KG1 (cell line): ENCODE measurements around the gene MUC3A.
"Not testable (repeated sequence)": the region's sequence is repeated elsewhere in the genome, so short reads cannot be mapped to it uniquely, and the experiment has no call there.

Experiments
- DNase-seq: peaks from one replicate; lab custom pipeline; 2025; lab: John Stamatoyannopoulos, UW

Gene MUC3A

DNA sequence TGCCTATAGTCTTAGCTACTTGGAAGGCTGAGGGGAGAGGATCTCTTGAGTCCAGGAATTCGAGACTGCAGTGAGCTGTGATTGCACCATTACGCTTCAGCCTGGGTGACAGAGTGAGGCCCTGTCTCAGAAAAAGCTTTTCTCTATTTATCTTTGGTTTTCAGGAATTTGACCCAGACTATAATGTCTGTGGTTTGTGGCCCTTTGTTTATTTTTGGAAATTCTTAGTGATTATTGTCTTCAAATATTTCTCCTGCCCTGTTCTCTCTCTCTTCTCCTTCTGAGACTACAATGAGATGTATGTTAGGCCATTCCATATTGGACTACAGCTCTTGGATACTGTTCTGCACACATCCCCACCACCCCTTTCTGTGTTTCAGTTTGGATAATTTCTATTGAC is 24.7 kb downstream of the MUC3A start:
- DNase-seq, result no peak

DNA sequence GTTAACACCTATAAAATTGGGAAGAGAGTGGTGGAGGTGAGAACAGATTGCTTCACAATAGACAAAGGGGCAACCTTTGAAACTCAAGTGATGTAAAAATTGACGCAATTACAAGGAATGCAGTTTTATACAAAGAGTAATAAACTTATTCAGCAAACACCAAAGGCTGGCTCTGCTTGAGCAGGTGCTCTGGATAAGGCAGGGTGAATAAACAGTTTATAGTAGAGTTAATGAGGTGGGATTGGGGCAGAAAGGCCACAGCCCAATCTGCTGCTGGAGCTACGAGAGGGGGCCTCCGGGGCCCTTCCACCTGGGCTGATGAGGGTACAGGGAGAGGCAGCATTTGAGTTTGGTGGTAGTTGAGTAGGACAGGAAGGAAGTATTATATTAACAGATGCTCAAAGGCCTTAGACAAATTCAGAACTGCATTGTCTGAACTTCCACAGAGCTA is 26.1 kb downstream of the MUC3A start:
- DNase-seq, result no peak

DNA sequence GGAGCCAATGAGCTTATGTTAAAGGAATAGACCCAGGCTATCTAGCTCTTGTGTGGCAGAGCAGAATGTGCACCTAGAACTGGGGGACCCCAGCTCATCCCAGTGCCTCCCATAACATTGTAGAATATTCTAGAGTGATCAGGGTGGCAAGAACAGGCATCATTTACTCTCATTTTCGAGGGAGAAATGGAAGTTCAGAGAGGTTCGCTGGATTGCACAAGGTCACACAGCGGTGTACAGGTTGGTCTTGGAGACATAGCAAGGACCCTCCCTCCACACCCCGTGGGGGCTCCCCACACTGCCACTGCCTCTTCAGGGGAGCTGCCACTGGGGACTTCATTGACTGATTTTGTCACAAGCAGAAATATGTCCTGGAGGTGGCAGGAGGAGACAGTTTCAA is 29.0 kb downstream of the MUC3A start:
- no peak for DNase-seq

DNA sequence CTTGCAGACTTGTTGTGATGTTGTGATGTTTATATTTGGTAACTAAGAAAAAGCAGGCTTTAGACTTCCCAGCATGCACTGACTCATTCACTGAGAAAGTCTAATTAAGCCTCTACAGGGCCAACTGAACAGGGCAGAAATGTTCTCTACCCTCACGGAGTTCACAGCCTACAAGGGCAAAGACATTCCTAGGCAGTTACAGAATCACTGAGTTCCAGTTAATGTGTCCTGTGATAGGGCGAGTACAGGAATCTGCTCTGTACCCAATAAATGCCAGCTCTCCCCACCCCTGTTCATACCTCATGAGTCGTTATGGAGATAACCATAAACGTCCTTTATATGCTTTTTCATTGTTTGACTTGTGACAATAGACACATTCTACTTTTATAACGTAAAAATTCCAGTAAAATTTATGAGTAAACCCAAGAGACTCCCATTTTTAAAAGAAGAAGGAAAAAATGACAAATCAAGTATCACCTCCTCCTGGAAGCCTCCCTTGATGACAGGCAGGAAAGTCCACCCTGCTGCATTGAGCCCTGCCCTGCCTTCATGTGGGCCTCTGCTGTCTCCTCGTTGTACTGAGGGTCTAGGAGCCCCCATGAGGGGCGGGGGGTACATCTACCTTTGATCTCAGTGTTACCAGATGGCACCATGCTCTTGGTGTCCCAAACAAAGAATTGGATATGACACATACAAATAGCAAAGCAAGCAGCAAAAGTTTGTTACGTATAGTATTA is 34.3 kb downstream of the MUC3A start:
- DNase-seq, result no peak

DNA sequence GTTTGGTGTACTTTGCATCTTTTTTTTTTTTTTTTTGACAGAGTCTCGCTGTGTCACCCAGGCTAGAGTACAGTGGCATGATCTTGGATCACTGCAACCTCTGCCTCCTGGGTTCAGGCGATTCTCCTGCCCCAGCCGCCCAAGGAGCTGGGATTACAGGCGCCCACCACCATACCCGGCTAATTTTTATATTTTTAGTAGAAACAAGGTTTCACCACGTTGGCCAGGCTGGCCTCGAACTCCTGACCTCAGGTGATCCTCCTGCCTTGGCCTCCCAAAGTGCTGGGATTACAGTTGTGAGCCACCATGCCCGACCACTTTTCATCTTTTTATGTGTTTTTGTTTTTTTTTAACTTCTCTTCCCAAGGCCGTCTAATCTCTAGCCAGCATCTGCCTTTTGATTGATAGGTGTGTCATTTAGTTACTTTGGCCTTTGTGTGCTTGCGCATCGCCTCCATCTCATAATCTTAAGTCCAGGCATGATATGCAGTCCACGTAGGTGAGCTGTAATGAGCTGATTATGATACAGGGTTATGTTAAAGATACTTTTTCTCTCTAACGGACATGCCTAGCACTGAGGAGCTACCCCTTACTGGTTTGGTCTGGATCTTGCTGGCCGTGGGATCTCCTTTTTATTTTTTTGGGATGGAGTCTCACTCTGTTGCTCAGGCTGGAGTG is 35.0 kb downstream of the MUC3A start:
- DNase-seq, result not testable (repeated sequence)

DNA sequence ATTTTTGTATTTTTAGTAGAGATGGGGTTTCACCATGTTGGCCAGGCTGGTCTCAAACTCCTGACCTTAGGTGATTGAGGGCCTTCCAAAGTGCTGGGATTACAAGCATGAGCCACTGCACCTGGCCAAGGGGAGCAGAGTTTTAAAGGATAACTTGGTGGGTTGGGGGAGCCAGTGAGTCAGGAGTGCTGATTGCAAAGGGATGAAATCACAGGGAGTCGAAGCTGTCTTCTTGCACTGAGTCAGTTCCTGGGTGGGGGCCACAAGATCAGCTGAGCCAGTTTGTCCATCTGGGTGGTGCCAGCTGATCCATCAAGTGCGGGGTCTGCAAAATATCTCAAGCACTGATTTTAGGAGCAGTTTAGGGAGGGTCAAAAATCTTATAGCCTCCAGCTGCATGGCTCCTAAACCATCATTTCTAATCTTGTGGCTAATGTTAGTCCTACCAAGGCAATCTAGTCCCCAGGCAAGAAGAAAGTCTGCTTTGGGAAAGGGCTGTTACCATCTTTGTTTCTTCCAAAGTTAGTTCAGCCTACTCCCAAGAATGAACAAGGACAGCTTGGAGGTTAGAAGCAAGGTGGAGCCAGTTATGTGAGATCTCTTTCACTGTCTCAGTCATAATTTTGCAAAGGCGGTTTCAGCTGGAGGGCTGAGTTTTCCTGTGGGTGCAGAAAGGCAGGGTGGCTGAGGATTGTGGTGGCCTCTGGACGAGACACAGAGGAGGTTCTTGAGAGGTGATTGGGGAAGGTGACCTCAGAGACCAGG is 35.9 kb downstream of the MUC3A start:
- not testable (repeated sequence) for DNase-seq

DNA sequence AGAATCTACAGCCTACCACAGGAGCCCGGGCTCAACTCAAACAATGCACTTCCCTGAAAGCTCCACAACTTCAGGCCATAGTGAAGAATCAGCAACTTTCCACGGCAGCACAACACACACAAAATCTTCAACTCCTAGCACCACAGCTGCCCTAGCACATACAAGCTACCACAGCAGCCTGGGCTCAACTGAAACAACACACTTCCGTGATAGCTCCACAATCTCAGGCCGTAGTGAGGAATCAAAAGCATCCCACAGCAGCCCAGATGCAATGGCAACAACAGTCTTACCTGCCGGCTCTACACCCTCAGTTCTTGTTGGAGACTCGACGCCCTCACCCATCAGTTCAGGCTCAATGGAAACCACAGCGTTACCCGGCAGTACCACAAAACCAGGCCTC is 42.3 kb downstream of the MUC3A start:
- DNase-seq, result no peak

DNA sequence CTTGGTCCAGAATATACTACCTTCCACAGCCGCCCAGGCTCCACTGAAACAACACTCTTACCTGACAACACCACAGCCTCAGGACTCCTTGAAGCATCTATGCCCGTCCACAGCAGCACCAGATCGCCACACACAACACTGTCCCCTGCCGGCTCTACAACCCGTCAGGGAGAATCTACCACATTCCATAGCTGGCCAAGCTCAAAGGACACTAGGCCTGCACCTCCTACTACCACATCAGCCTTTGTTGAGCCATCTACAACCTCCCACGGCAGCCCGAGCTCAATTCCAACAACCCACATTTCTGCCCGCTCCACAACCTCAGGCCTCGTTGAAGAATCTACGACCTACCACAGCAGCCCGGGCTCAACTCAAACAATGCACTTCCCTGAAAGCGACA is 42.9 kb downstream of the MUC3A start:
- not testable (repeated sequence) for DNase-seq

DNA sequence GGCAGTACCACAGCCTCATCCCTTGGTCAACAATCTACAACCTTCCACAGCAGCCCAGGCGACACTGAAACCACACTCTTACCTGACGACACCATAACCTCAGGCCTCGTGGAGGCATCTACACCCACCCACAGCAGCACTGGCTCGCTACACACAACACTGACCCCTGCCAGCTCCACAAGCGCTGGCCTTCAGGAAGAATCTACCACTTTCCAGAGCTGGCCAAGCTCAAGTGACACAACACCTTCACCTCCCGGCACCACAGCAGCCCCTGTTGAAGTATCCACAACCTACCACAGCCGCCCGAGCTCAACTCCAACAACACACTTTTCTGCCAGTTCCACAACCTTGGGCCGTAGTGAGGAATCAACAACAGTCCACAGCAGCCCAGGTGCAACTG is 45.3 kb downstream of the MUC3A start:
- DNase-seq, result not testable (repeated sequence)

DNA sequence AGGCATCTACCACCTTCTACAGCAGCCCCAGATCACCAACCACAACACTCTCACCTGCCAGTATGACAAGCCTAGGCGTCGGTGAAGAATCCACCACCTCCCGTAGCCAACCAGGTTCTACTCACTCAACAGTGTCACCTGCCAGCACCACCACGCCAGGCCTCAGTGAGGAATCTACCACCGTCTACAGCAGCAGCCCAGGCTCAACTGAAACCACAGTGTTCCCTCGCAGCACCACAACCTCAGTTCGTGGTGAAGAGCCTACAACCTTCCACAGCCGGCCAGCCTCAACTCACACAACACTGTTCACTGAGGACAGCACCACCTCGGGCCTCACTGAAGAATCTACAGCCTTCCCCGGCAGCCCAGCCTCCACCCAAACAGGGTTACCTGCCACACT is 49.2 kb downstream of the MUC3A start:
- DNase-seq, result not testable (repeated sequence)

DNA sequence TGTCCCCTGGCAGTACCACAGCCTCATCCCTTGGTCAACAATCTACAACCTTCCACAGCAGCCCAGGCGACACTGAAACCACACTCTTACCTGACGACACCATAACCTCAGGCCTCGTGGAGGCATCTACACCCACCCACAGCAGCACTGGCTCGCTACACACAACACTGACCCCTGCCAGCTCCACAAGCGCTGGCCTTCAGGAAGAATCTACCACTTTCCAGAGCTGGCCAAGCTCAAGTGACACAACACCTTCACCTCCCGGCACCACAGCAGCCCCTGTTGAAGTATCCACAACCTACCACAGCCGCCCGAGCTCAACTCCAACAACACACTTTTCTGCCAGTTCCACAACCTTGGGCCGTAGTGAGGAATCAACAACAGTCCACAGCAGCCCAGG is 50.0 kb downstream of the MUC3A start:
- DNase-seq, result not testable (repeated sequence)

DNA sequence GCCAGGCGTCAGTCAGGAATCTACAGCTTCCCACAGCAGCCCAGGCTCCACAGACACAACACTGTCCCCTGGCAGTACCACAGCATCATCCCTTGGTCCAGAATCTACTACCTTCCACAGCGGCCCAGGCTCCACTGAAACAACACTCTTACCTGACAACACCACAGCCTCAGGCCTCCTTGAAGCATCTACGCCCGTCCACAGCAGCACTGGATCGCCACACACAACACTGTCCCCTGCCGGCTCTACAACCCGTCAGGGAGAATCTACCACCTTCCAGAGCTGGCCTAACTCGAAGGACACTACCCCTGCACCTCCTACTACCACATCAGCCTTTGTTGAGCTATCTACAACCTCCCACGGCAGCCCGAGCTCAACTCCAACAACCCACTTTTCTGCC is 50.7 kb downstream of the MUC3A start:
- not testable (repeated sequence) for DNase-seq

DNA sequence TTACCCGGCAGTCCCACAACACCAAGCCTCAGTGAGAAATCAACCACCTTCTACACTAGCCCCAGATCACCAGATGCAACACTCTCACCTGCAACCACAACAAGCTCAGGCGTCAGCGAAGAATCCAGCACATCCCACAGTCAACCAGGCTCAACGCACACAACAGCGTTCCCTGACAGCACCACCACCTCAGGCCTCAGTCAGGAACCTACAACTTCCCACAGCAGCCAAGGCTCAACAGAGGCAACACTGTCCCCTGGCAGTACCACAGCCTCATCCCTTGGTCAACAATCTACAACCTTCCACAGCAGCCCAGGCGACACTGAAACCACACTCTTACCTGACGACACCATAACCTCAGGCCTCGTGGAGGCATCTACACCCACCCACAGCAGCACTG is 53.0 kb downstream of the MUC3A start:
- not testable (repeated sequence) for DNase-seq

DNA sequence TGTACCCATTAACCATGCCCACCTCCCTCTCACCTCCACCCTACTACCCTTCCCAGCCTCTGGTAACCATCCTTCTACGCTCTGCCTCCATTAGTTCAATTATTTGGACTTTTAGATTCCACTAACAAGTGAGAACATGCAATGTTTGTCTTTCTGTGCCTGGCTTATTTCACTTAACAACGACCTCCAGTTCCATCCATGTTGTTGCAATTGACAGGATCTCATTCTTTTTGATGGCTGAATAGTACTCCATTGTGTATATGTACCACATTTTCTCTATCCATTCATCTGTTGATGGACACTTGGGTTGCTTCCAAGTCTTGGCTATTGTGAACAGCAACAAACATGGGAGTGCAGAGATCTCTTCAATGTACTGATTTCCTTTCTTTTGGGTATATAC is 58.0 kb downstream of the MUC3A start:
- not testable (repeated sequence) for DNase-seq

DNA sequence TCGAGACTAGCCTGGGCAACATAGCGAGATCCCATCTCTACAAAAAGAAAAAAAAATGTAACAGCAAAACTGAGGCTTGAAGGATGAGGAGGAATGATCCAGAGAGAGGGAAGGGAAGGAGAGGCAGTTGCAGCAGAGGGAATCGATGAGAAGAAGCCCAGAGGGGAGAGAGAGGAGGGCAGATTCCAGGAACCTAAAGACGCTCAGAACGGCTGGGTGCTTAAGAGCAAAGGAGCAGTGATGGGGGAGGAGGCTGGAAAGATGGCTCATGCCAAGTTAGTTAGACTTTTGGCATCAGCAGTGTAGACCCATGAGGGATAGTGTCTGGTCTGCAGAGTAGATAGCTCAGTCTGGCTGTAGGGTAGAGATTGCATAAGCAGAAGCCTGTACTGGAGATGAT is 60.3 kb downstream of the MUC3A start:
- no peak for DNase-seq

DNA sequence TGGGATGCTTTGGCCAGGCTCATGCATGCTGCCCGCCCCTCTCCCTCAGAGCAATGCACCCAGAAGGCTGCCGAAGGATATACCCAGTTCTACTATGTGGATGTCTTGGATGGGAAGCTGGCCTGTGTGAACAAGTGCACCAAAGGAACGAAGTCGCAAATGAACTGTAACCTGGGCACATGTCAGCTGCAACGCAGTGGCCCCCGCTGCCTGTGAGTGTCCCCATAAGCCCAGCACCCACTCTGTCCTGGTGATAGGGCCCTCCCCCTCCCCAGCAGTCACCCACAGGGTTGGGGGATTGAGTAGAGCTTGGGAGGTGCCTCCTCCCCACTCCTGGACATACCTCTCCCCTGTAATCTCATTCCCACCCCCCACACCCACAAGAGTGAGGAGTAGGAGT is 63.6 kb downstream of the MUC3A start:
- no peak for DNase-seq

DNA sequence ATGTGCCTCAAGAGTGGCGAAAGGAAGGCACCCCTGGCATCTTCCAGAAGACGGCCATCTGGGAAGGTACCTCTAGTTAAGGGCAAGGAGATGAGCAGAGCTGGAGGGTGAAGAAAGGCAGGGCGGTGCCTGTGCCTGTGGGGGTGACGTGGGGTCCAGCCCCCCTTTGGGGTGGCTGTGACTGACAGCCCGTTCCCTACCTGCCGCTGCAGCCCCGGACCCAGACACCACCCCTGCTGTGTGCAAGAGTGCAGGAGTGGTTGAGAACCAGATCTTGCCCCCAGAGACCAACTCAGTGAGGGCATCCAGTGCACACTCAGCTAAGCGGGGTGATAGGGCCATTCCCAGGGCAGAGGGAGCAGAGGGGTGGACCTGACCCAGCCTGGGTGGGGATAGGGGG is 66.3 kb downstream of the MUC3A start:
- no peak for DNase-seq

DNA sequence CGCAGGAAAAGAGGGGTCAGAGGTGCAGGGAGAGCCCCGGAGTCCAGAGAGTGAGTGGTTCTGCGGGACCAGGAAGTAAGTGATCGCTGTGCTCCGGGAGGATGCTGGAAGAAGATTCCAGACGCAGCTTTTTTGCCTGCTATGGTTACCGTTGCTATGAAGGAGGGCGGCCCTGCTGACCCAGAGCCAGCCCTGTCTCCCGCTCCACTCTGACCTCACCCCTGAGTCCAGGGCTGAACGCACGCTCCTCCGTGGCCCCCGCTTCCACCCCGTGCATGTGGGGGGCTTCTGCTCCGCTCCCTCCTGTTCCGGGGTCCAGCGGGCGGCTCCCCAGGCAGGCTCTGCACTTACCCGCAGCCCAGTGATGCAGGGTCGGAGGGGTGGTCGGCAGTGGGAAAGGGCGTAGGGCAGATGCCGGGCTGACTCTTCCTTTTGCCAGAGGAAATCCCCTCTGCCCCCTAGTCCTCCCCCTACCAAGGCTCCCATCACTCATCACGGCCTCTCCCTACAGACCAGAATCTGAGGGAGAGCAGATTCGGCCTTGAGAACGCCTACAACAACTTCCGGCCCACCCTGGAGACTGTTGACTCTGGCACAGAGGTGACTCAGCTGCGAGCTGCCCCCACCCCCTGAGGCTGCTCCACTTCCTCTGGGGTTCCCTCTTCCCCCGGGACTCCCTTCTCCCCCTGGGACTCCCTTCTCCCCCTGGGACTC is 67.9 kb downstream of the MUC3A start:
- DNase-seq, result no peak
